SK-N-SH treated with all-trans-retinoic acid at 6 μM for 48 hours (cell line): ENCODE results near the gene MILR1.
A peak's percentile ranks its signal among the peaks of the same experiment; 100 is the strongest.

Source experiments
- ATAC-seq: fragments of 200-7000 bp; cut with Tn5 transposase; 3 replicates; pipeline ENCODE4 v1.9.1; 2020; ENCODE audit warnings: mild to moderate bottlenecking, moderate library complexity
- ARNTL ChIP-seq: fragments of 450-650 bp; formaldehyde crosslinking; IDR thresholded peaks from 2 replicates; pipeline ENCODE4 v1.5.0; 2020; ENCODE audit warnings: low read depth, mild to moderate bottlenecking, moderate library complexity, borderline replicate concordance
- BACH2 ChIP-seq: fragments of 250-450 bp; sonication (Bioruptor Pico); IDR thresholded peaks from 2 replicates; pipeline ENCODE4 v1.9.0; 2021; ENCODE audit warnings: mild to moderate bottlenecking, borderline replicate concordance
- CSDC2 ChIP-seq: fragments of 250-450 bp; sonication (Bioruptor Pico); IDR thresholded peaks from 2 replicates; pipeline ENCODE4 v1.5.0; 2020; ENCODE audit warnings: mild to moderate bottlenecking, moderate library complexity
- ESRRG ChIP-seq: fragments of 250-450 bp; sonication (Bioruptor Pico); IDR thresholded peaks from 2 replicates; pipeline ENCODE4 v1.6.1; 2021; ENCODE audit warnings: mild to moderate bottlenecking
- GLIS3 ChIP-seq: fragments of 250-450 bp; sonication (Bioruptor Pico); IDR thresholded peaks from 2 replicates; pipeline ENCODE4 v1.5.0; 2020; ENCODE audit warnings: mild to moderate bottlenecking, moderate library complexity
- ISL1 ChIP-seq: fragments of 250-450 bp; sonication (Bioruptor Pico); IDR thresholded peaks from 2 replicates; pipeline ENCODE4 v2.1.2; 2022; ENCODE audit warnings: mild to moderate bottlenecking, moderate library complexity
- PPARA ChIP-seq: fragments of 250-450 bp; sonication (Bioruptor Pico); IDR thresholded peaks from 2 replicates; pipeline ENCODE4 v1.5.0; 2020; ENCODE audit warnings: mild to moderate bottlenecking, borderline replicate concordance
- RARB ChIP-seq: fragments of 250-450 bp; sonication (Bioruptor Pico); IDR thresholded peaks from 2 replicates; pipeline ENCODE4 v1.8.0; 2021; ENCODE audit warnings: mild to moderate bottlenecking, moderate library complexity
- TCF4 ChIP-seq: fragments of 250-450 bp; sonication (Bioruptor Pico); IDR thresholded peaks from 2 replicates; pipeline ENCODE4 v1.8.0; 2021; ENCODE audit warnings: mild to moderate bottlenecking, moderate library complexity, borderline replicate concordance
- TOX ChIP-seq: fragments of 250-450 bp; sonication (Bioruptor Pico); IDR thresholded peaks from 2 replicates; pipeline ENCODE4 v1.8.0; 2021; ENCODE audit warnings: mild to moderate bottlenecking, moderate library complexity, borderline replicate concordance
- ZFP3 ChIP-seq: fragments of 250-450 bp; sonication (Bioruptor Pico); IDR thresholded peaks from 2 replicates; pipeline ENCODE4 v1.5.0; 2020; ENCODE audit warnings: mild to moderate bottlenecking, moderate library complexity
- ZNF565 ChIP-seq: fragments of 450-650 bp; formaldehyde crosslinking; conservative IDR thresholded peaks from 2 replicates; pipeline ENCODE4 v1.5.0; 2020; ENCODE audit warnings: low read depth, mild to moderate bottlenecking, moderate library complexity
- ZNF8 ChIP-seq: fragments of 450-650 bp; formaldehyde crosslinking; IDR thresholded peaks from 2 replicates; pipeline ENCODE4 v1.5.0; 2020; ENCODE audit warnings: mild to moderate bottlenecking, moderate library complexity
- TF ChIP-seq, protein P1 (sequence below): fragments of 250-450 bp; sonication (Bioruptor Pico); IDR thresholded peaks from 2 replicates; pipeline ENCODE4 v1.5.1; 2020; ENCODE audit warnings: low read depth, mild to moderate bottlenecking, moderate library complexity
- TF ChIP-seq, protein P2 (sequence below): fragments of 250-450 bp; sonication (Bioruptor Pico); IDR thresholded peaks from 2 replicates; pipeline ENCODE4 v1.8.0; 2021; ENCODE audit warnings: low read depth, mild to moderate bottlenecking, moderate library complexity, borderline replicate concordance
- TF ChIP-seq, protein P3 (sequence below): fragments of 250-450 bp; sonication (Bioruptor Pico); IDR thresholded peaks from 2 replicates; pipeline ENCODE4 v1.5.0; 2020; ENCODE audit warnings: mild to moderate bottlenecking, moderate library complexity
- TF ChIP-seq, protein P4 (sequence below): fragments of 250-450 bp; sonication (Bioruptor Pico); IDR thresholded peaks from 2 replicates; pipeline ENCODE4 v1.5.1; 2021; ENCODE audit warnings: mild to moderate bottlenecking, moderate library complexity
- TF ChIP-seq, protein P5 (sequence below): fragments of 250-450 bp; sonication (Bioruptor Pico); IDR thresholded peaks from 2 replicates; pipeline ENCODE4 v1.8.0; 2020; ENCODE audit warnings: mild to moderate bottlenecking, moderate library complexity, borderline replicate concordance

The MILR1 gene

DNA sequence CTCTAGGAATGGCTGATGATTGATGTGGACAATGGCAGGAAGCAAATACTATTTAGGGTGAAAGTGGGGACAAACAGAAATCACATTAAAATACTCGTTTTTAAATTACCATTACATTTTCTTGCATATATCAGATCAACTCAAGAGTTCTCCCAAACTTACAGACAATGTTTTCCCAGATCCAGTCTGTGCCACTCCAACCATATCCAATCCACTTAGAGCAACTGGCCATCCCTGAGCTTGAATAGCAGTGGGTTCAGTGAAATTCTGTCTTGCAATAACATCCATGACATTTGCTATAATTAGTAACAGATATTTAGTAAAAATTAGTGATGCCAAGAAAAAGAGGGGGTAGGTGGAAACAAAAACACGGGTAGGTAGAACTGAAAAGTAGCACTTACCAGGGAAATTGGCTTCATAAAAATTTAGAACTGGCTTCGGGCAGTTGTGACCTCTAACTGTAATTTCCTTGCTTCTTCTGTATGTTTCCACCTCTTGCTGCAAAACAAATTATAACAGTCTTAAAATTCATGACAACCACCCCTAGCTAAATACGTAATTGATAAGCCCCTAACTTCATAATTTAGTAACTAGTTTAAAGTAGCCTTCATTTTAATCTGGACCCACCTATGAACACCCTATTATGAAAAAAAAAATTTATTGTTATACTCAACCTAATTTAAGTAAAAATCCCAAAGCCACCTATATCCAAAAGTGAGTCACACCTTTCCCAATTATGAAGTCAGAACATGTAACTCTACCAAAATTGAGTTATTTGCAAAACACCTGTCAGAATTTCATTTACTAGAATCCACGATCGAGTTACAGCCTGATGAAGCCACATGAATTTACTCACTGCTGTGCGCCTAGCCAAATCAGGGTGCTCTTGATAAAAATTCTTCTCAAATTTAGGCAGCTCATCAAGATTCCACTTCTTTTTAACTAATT lies 55.2 kb downstream of the MILR1 start:
- no peak for ATAC-seq
- TF ChIP-seq, protein P1, sequence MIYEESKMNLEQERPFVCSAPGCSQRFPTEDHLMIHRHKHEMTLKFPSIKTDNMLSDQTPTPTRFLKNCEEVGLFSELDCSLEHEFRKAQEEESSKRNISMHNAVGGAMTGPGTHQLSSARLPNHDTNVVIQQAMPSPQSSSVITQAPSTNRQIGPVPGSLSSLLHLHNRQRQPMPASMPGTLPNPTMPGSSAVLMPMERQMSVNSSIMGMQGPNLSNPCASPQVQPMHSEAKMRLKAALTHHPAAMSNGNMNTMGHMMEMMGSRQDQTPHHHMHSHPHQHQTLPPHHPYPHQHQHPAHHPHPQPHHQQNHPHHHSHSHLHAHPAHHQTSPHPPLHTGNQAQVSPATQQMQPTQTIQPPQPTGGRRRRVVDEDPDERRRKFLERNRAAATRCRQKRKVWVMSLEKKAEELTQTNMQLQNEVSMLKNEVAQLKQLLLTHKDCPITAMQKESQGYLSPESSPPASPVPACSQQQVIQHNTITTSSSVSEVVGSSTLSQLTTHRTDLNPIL (CRISPR knock-in tag): no peak
- TF ChIP-seq ZNF8 (CRISPR knock-in tag): no peak
- TF ChIP-seq, all 23 proteins: peak for 0

DNA sequence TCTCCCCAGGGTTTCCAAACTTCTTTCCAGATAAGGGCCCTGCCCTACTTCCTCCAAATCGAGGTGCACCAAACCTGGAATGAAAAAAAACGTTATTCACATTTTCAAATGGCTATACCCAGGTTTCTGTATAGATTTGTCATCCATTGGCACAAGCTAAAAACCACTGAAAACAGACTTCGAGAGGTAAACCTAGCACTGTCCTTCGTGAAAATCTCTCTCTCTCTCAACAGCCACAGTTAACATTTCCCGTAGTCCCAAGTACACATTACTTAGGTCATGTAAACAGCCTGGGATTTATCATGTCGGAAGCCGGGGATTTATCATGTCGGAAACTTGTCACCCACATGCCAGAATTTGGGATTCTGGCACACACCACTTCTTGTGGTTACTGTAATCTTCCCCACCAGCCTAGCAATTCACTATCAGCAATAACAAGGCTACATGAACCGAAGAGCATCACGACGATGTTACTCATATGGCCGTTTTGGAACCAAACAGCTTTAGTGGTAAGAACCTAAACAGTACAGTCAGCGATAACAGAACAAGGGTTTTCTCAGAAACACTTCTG lies 55.9 kb downstream of the MILR1 start:
- ATAC-seq: no peak

DNA sequence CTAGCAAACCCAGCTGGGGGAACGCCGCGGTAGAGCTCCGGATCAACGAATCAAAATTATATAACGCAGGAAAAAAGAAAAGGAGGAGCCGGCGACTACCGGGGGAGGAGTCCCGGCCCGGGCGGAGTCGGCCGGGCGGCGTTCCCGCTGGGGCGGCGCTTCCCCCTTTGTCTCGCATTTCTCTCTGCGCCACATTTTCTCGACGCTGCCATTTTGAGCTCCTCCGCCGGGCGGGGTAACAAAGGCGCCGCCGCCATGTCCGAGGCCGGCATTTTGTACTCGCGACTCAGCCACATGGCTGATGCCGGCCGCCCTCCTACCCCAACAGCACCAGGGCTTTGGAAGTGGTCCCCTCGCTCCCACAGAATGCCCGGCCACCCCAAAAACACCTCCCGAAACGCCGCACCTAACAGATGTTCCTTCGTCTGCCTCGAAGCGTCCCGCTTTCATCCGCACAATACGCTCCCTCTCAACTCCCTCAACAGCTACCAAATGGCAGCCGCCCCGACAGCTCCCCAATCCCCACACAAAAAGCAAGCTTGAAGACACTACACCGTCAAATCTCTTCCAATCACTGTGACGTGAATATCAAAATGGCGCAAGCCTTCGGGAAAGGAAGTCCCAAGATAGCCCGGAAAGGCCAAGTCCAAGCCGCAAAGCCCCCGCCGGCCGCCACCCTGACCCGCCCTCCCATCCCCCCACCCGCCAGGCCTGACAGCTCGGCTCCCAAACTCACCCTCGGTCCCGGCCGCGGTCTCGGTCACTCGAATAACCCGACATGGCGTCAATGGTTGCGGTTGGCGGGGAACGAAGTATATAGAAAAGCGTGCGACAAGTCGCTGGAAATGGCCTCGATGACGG lies 56.7 kb downstream of the MILR1 start:
- peak; percentile 68 for ATAC-seq
- TF ChIP-seq, protein P2, sequence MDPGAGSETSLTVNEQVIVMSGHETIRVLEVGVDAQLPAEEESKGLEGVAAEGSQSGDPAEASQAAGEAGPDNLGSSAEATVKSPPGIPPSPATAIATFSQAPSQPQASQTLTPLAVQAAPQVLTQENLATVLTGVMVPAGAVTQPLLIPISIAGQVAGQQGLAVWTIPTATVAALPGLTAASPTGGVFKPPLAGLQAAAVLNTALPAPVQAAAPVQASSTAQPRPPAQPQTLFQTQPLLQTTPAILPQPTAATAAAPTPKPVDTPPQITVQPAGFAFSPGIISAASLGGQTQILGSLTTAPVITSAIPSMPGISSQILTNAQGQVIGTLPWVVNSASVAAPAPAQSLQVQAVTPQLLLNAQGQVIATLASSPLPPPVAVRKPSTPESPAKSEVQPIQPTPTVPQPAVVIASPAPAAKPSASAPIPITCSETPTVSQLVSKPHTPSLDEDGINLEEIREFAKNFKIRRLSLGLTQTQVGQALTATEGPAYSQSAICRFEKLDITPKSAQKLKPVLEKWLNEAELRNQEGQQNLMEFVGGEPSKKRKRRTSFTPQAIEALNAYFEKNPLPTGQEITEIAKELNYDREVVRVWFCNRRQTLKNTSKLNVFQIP: peak; percentile 80
- TF ChIP-seq RARB: peak; percentile 84; the same call in 1 of the 2 replicates
- TF ChIP-seq, protein P3, sequence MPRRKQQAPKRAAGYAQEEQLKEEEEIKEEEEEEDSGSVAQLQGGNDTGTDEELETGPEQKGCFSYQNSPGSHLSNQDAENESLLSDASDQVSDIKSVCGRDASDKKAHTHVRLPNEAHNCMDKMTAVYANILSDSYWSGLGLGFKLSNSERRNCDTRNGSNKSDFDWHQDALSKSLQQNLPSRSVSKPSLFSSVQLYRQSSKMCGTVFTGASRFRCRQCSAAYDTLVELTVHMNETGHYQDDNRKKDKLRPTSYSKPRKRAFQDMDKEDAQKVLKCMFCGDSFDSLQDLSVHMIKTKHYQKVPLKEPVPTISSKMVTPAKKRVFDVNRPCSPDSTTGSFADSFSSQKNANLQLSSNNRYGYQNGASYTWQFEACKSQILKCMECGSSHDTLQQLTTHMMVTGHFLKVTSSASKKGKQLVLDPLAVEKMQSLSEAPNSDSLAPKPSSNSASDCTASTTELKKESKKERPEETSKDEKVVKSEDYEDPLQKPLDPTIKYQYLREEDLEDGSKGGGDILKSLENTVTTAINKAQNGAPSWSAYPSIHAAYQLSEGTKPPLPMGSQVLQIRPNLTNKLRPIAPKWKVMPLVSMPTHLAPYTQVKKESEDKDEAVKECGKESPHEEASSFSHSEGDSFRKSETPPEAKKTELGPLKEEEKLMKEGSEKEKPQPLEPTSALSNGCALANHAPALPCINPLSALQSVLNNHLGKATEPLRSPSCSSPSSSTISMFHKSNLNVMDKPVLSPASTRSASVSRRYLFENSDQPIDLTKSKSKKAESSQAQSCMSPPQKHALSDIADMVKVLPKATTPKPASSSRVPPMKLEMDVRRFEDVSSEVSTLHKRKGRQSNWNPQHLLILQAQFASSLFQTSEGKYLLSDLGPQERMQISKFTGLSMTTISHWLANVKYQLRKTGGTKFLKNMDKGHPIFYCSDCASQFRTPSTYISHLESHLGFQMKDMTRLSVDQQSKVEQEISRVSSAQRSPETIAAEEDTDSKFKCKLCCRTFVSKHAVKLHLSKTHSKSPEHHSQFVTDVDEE (CRISPR knock-in tag): peak; percentile 83
- peak; percentile 63; the same call in 1 of the 2 replicates for TF ChIP-seq TOX
- no peak for TF ChIP-seq ISL1
- no peak; the same call in 1 of the 2 replicates for TF ChIP-seq TCF4
- peak; percentile 89 for TF ChIP-seq CSDC2
- 0 out of 2 replicates have a peak, but pooled peaks have one; percentile 28 for TF ChIP-seq ZFP3
- TF ChIP-seq, protein P1 (CRISPR knock-in tag): peak; percentile 59; the same call in 1 of the 2 replicates
- TF ChIP-seq GLIS3 (CRISPR knock-in tag): peak; percentile 97
- peak; percentile 95 for TF ChIP-seq ESRRG (CRISPR knock-in tag)
- 0 out of 2 replicates have a peak, but pooled peaks have one; percentile 6 for TF ChIP-seq ZNF8 (CRISPR knock-in tag)
- TF ChIP-seq, protein P4, sequence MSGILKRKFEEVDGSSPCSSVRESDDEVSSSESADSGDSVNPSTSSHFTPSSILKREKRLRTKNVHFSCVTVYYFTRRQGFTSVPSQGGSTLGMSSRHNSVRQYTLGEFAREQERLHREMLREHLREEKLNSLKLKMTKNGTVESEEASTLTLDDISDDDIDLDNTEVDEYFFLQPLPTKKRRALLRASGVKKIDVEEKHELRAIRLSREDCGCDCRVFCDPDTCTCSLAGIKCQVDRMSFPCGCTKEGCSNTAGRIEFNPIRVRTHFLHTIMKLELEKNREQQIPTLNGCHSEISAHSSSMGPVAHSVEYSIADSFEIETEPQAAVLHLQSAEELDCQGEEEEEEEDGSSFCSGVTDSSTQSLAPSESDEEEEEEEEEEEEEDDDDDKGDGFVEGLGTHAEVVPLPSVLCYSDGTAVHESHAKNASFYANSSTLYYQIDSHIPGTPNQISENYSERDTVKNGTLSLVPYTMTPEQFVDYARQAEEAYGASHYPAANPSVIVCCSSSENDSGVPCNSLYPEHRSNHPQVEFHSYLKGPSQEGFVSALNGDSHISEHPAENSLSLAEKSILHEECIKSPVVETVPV (CRISPR knock-in tag): peak; percentile 80
- no peak for TF ChIP-seq PPARA (CRISPR knock-in tag)
- TF ChIP-seq, protein P5, sequence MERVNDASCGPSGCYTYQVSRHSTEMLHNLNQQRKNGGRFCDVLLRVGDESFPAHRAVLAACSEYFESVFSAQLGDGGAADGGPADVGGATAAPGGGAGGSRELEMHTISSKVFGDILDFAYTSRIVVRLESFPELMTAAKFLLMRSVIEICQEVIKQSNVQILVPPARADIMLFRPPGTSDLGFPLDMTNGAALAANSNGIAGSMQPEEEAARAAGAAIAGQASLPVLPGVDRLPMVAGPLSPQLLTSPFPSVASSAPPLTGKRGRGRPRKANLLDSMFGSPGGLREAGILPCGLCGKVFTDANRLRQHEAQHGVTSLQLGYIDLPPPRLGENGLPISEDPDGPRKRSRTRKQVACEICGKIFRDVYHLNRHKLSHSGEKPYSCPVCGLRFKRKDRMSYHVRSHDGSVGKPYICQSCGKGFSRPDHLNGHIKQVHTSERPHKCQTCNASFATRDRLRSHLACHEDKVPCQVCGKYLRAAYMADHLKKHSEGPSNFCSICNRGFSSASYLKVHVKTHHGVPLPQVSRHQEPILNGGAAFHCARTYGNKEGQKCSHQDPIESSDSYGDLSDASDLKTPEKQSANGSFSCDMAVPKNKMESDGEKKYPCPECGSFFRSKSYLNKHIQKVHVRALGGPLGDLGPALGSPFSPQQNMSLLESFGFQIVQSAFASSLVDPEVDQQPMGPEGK (CRISPR knock-in tag): peak; percentile 47; the same call in 1 of the 2 replicates
- no peak for TF ChIP-seq ARNTL
- TF ChIP-seq BACH2: no peak
- 0 out of 2 replicates have a peak, but pooled peaks have one; percentile 77 for TF ChIP-seq ZNF565

More for the DNA sequence above, 55.9 kb downstream of the MILR1 start:
- TF ChIP-seq ARNTL: no peak
- no peak for TF ChIP-seq ZFP3
- TF ChIP-seq, protein P5 (CRISPR knock-in tag): no peak
- TF ChIP-seq BACH2: no peak
- no peak for TF ChIP-seq ISL1
- TF ChIP-seq TOX: no peak
